HG02759 (cell line): ENCODE data around the gene PHF19.

Experiments
- ATAC-seq: cut with Tn5 transposase; IDR thresholded peaks from one replicate; pipeline ENCODE4 v1.9.1; 2021; ENCODE audit warnings: mild to moderate bottlenecking, moderate library complexity; ENCODE audit not compliant: unreplicated experiment

PHF19 gene

DNA sequence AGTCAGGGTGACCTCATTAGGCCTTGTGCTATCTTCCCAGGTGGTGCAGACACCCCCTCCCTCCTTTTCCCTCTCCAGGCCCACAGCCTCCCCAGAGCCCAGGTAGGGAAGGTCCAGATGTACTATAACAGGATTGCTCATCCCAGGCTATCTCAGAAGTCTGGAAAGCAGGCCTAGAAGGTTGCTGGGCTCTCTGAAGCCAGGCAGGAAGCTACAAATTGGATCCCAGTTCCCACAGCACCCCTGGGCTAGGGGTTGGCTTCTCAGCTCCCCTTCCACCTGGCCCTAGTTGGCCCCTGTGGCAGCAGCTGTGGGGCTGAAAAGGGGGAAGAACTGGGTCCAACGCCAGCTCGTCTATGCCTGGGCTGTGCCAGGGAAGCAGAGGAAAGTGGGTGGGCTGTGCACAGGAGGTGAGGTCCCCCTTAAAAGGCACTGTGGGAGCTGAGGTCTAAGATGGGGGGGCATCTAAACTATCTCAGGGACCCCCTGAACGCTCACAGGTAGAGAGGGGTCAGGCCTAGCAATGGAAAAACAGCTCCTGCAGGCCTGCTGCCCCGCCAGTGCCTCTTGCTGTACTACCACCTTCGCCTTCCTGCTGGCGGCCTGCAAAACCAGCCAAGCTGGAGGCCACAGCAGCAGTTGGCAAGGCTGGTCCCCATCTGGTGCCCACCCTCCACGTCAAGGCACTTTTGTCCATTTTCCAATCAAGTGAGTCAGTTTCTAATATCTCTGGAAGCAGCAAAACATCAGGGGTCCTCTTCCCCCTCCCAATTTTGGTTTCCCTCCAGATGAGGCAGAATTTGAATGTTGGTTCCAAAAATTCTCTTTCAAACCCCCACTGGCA lies 20.9 kb downstream of the PHF19 start:
- no peak for ATAC-seq

DNA sequence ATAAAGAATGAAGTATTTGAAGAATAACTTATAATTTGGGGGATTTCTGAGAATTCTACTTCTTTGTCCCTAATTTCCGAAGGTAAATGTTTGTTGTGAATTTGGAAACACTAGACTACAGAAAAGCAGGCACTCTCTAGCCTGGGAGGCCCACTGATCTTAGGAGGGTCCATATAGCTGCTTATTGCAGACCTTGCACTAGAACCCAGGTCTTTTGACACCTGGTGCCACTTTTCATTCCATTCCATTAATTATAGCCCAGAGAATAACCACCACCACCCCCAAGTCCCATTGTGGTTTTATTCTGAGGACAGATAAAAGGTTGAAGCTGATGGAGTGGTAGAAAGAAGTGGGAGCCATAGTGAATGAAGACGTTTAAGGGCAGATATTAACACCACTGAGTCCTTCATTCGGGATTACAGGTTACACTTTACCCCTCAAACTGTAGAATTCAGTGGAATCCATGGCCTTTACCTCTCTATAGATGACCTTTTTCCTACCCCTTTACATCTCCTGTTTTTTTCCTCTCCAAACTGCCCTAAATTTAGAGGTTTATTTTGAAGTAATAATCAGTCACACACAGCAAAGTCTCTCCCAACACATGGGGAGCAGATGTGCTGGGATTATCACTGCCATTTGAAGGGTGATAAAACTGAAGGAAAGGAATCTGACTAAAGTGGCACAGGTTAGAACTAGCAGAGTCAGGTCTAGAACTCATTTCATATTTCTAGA lies 22.2 kb downstream of the PHF19 start:
- no peak for ATAC-seq

DNA sequence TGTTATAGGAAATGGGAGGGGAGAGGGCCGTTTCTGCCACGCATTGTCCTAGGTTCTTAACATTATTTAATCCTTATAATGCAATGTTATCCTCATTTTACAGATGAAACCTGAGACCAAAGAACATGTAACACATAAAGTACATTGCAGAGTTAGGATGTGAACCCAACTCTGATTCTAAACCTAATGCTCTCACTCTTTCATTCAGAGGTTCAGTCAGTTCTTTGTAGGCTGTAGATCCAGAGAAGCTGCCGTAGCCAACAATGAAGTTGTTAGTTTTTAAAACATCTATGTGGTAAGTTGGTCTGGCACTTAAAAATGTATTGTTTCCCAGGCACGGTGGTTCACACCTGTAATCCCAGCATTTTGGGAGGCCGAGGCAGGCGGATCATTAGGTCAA lies 23.8 kb downstream of the PHF19 start:
- no peak for ATAC-seq

GRCh38 chr9:120852240-120853010 lies 24.6 kb downstream of the PHF19 start:
- ATAC-seq: no peak

DNA sequence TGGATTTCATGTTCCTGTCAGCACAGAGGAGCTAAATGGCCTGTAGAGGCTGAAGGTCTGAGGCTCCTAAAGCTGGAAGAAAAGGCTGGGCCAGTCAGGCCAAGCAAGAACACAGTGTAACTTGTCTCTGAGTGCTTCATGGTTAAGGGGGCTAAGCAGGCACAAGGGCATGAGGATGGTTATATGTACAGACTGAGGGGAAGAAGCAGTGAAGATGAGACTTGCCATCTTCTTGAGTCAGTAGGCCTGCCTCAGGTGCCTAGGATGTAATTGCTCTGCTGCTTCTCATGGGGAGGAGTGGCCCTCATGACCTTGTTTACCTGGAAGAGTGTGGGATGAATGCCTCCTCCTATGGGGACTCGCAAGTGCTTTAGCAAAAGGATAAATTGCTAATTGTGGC lies 25.5 kb downstream of the PHF19 start:
- no peak for ATAC-seq

GRCh38 chr9:120850315-120850714 lies 26.7 kb downstream of the PHF19 start:
- no peak for ATAC-seq

- no peak for ATAC-seq
Observed at GRCh38 chr9:120846906-120847305, 30.1 kb downstream of the PHF19 start.

- ATAC-seq: no peak
Observed at GRCh38 chr9:120846251-120846889, 30.6 kb downstream of the PHF19 start.

DNA sequence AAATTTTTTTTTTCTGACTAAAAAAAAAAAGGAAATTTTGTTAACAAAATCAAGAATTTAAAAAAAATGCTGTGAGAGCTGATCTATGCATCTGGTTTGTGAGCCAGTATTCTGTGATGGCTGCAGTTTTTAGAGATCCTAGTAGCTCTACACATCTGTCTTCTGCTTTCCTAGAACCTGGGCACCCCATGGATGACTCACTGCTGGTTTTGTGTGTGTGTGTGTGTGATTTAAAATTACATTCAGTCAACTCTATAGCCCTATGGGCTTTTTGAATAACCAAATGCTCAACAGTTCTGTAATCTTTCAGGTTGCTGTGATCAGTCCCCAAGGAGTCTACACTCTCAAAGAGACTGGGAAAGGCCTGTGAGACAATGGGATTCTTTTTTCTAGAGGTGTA lies 31.7 kb downstream of the PHF19 start:
- ATAC-seq: no peak

DNA sequence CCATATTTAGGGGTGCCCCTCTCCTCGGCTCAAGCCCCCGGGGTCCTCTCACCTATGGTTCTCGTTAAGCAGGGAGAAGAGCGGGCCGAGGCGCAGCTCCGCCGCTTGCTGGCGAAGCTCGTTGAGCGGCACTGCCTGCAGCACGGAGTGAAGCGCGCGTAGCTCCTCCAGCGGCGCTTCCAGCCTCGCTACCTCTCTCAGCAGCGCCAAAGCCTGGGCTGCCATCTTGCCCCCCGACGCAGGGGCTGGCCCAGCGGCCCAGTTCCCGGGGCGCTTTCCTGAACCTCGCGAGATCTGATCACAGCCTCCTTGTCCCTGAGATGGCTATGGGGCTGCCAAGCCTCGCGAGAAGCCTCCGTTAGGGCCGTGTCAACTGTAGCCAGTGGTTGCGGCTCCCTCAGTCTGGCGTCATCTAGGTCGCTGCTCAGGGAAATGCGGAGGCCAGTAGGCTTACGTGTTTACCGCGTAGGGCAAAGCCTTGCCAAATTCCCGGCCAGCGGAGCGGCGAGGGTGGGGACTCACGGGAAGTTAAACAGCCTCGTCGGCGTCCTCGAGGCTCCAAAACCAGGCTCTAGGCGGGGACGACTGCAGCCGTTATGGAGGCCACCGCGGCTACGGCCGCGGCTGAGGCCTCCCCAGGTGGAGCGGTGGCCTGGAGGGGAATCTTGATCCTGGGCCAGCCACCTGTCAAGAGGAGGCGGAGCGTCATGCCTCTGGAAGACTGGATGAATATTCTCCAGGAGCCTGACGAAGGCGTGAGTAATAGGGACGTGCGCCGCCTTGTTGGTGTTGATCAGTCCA lies 34.1 kb downstream of the PHF19 start, which contains the start of gene PSMD5:
Gene PSMD5 (minus strand): TSS at position 238 of the 801 bp plus-strand sequence. CDS start 13 bp downstream, at position 225.
- ATAC-seq: peak; percentile 99

DNA sequence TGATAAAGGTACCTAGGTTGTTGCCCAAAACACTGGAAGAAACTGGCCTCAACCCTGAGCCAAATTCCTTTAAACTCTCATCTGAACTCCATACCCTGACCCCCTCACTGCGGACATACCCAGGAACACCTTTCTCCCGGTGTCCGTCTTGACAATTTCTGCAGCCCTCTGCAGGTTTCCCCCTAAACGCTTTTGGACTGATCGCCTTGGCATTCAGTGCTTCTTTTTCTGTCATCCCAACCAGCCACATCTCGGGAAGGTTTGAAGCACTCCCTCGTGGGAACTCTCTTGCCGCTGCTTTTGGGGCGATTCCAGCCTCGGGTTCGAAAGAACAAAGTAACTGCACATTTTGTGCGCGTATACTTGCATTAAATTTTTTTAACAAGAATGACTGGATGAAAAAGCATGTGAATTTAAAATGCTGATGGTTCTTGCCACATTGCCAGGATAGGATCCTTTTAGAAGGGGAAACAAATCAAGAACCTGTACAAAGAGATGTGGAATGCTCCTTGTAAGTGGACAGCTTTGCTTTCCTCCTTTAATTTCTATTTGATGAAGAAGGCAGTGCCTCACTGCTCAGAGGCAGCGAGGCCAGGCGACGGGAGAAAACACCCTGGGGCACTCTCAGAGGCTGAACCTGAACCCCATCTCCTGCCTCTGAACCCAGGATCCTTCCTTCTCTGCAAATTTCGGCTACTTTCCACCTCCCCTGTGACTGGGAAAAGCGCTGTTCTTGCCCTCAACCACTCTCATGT lies 34.9 kb downstream of the PHF19 start:
- ATAC-seq: peak; percentile 13

DNA sequence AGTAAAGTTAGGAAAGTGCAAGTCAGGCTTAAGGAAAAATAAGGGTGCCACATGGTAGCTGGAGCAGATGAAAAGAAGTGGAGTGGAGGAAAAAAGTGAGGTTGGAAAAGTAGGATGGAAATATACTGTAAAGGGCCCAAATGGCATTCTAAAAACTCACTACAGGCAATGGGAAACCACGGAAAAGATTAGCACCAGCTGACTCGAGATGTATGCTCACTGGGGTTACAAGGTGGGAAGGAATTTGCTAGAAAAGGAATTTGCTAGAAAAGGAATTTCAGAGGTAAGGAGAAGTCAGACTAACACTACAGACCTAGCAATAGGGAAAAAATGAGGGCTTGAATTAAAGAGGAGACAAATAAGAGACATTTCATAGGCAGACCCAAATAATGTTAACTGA lies 37.8 kb downstream of the PHF19 start:
- no peak for ATAC-seq

- ATAC-seq: no peak
Observed at GRCh38 chr9:120837921-120838320, 39.1 kb downstream of the PHF19 start.

GRCh38 chr9:120833325-120833724 lies 43.7 kb downstream of the PHF19 start:
- no peak for ATAC-seq

DNA sequence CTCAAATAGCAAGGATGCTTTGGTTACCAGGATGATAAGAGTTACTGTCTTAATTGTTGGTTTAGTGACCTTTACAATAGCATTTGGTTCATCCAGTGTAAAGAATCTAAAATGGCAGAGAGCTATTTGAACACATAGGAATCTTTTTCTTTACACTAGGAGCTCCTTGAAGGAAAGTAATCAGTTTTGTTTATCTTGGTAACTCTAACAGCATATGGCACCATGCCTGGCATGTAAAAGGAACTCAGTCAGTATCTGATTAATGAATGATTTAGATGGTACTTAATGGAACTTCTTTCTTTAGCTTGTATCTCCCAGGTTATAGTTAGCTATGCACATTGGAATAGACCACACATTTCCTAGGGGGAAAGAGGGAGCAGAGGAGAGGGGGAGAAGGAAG lies 44.2 kb downstream of the PHF19 start:
- ATAC-seq: no peak

- no peak for ATAC-seq
Observed at GRCh38 chr9:120830865-120831264, 46.1 kb downstream of the PHF19 start.

GRCh38 chr9:120830151-120830550 lies 46.8 kb downstream of the PHF19 start:
- ATAC-seq: no peak

GRCh38 chr9:120829650-120830049 lies 47.3 kb downstream of the PHF19 start:
- ATAC-seq: no peak

DNA sequence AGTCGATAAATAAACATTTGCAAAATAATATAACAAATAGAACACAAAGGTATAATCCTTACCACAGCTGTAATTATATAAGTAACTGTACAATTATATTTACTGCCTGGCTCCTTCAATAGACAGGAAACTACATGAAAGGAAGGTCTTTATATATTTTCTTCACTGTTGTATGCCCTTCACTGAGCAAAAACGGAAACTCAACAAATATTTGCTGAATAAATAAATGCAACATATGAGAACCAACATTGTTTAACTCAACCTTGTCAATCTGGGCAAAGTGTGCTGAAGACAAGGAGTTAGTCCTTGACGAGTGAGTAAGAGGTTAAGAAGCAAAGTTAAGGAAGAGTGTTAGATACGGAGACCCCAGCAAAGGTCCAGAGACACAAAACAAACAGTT lies 56.9 kb downstream of the PHF19 start:
- no peak for ATAC-seq
